ENCODE results near the gene EPDR1.

GRCh38 chr7:37918526-37918925 is 1.9 kb upstream of the EPDR1 start:
- TF ChIP-seq POLR2A (IDR thresholded peaks at IDR 0.05; ENCODE audit: low read depth) (no peak), POLR2AphosphoS5 (IDR thresholded peaks at IDR 0.05) (no peak), EP300 (IDR thresholded peaks at IDR 0.05) (no peak)
